GM13977 (cell line): ENCODE data around the gene MYO19.
A peak's percentile ranks its signal among the peaks of the same experiment; 100 is the strongest.

ENCODE experiments used
- DNase-seq: peaks from one replicate; pipeline ENCODE4 v3.0.0; 2012; ENCODE audit warnings: low spot score
- in situ Hi-C: fragments of 300-500 bp; cut with MboI; formaldehyde crosslinking; loops from one replicate; pipeline ENCODE4 v1.12.0; 2022; ENCODE audit warnings: low sequenced_read_pairs, low pct_unique_long_range_greater_than_20kb, mixed read lengths, inconsistent platforms; ENCODE audit not compliant: unreplicated experiment
- TF ChIP-seq, protein P1 (sequence below): IDR thresholded peaks from 2 replicates; pipeline ENCODE4 v1.5.1; 2012; ENCODE audit warnings: mild to moderate bottlenecking, control low read depth; ENCODE audit not compliant: insufficient read depth; ENCODE audit errors: extremely low read depth, missing control alignments

Gene MYO19

DNA sequence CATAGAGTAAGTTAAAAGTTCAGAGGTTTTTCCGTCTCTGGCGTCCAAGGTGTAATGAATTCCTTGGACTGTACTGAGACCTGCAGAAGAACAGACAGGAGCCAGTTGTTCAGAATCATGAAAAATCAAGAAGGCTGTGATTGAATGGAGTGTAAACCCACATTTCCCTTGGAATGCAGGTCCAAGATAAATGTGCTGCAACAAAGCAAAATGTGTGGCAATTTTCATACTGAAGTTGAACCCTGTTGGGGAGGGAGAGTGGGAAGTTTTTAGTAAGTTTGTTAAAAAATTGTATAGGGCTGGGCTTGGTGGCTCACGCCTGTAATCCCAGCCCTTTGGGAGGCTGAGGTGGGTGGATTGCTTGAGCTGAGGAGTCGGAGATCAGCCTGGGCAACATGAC lies 31.4 kb upstream of the MYO19 start:
- no peak for DNase-seq
- in situ Hi-C loops, result no loop called here
- TF ChIP-seq, protein P1, sequence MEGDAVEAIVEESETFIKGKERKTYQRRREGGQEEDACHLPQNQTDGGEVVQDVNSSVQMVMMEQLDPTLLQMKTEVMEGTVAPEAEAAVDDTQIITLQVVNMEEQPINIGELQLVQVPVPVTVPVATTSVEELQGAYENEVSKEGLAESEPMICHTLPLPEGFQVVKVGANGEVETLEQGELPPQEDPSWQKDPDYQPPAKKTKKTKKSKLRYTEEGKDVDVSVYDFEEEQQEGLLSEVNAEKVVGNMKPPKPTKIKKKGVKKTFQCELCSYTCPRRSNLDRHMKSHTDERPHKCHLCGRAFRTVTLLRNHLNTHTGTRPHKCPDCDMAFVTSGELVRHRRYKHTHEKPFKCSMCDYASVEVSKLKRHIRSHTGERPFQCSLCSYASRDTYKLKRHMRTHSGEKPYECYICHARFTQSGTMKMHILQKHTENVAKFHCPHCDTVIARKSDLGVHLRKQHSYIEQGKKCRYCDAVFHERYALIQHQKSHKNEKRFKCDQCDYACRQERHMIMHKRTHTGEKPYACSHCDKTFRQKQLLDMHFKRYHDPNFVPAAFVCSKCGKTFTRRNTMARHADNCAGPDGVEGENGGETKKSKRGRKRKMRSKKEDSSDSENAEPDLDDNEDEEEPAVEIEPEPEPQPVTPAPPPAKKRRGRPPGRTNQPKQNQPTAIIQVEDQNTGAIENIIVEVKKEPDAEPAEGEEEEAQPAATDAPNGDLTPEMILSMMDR, result no peak

DNA sequence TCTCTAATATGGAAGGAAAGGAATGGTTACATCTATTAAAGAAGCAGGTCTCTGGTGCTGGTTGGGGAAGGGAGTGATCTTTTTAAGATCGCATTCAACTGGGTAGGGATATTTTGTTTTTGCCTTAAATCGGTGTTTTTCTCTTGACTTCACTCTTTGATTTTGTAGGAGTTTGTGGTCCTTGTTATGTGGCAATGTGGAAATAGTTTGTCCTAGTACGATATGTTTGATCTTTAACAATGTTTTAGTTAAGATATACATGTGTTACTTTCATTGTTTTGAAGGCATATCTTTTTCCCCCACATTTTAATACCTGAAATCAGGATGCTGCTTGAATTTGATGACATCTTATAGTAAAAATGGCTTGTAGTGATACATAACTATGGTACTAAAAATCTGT lies 18.8 kb upstream of the MYO19 start:
- in situ Hi-C loops, result no loop called here
- no peak for DNase-seq
- TF ChIP-seq, protein P1, result no peak

DNA sequence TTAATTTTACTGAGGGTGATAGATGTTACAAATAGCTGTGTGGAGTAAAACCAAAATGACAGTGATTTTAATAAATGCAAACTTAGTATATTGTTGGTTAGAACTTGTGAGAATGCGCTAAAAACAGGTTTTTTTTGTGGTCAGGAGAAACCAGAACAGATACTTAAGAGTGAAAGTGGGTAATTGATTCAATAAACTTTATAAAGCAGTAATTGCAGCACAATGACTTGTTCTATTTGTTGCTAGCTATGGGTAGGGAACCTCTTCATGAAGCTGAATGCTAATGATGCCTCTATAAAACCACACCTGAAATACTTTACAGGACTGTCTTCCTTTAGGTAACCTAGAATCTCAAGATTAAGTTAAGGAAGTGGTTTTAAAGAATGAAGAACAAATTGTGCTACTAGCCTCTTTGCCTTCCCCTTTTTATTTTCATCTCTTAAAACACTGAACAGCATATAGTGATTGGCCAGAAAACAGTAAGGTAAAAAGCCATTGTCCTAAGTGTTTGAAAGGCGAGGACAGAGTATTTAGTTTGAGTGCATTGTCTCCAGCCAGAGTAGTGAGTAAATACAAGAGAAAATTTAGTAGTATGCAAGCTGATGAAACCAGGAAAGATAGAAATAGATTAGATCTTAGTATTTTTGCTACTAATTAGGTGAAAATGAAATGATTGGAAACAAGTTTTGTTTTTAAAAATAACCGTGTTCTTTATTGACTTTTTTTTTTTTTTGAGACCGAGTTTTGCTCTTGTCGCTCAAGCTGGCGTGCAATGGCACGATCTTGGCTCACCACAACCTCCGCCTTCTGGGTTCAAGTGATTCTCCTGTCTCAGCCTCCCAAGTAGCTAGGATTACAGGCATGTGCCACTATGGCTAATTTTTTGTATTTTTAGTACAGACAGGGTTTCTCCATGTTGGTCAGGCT lies 16.1 kb upstream of the MYO19 start:
- DNase-seq, result peak; percentile 50
- TF ChIP-seq, protein P1, result no peak
- in situ Hi-C loops, result no loop called here

DNA sequence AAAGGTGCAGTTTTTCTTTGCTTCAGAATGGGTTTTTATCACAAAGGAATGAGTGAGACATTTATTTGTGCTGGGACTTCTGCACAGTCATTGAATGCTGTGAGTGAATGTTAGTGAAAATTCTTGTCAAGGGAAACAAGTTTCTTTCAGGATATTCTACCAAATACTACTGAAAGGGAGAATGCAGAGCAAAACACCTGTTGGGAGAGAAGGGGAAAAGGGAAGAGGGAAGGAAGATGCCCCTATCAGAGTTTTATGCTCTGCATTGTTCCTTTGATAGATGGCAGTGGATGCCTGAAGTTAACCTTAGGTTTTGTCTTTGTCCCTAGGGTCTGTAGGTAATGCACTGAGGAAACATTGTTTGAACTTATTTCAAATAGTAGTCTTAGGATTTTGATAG lies 13.1 kb upstream of the MYO19 start:
- in situ Hi-C loops, result no loop called here
- TF ChIP-seq, protein P1, result no peak
- no peak for DNase-seq

DNA sequence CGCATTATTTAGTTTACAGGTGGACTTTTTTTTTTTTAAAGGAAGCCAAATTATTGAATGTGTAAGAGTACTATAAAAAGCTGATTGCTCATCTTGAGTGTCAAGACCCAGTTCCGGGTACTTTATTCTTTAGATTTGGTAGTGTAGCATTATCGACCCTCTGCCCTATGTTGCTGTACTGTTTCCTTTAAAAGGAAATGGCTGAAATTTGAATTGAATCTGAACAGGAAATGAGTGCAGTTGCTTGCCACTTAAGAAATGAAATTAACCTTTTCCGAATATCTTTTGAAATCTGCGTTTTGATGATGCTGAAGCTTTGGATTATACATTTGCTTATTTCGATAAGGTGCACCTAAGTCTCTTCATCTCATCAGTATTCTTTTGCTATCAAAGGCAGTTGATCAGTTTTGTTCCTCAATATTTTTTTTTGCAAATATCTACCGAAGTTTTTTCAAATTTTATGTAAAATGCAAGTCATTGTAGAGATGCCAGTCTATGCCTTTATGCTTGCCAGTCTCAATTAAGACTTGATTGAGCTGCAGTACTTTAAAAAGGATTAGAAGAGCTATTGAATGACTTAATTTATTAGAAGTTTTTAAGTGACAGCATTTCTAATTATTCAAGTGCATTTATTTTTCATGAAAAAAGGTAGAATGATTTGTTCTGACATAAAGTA lies 11.9 kb upstream of the MYO19 start:
- TF ChIP-seq, protein P1, result no peak
- in situ Hi-C loops, result no loop called here
- DNase-seq, result no peak

DNA sequence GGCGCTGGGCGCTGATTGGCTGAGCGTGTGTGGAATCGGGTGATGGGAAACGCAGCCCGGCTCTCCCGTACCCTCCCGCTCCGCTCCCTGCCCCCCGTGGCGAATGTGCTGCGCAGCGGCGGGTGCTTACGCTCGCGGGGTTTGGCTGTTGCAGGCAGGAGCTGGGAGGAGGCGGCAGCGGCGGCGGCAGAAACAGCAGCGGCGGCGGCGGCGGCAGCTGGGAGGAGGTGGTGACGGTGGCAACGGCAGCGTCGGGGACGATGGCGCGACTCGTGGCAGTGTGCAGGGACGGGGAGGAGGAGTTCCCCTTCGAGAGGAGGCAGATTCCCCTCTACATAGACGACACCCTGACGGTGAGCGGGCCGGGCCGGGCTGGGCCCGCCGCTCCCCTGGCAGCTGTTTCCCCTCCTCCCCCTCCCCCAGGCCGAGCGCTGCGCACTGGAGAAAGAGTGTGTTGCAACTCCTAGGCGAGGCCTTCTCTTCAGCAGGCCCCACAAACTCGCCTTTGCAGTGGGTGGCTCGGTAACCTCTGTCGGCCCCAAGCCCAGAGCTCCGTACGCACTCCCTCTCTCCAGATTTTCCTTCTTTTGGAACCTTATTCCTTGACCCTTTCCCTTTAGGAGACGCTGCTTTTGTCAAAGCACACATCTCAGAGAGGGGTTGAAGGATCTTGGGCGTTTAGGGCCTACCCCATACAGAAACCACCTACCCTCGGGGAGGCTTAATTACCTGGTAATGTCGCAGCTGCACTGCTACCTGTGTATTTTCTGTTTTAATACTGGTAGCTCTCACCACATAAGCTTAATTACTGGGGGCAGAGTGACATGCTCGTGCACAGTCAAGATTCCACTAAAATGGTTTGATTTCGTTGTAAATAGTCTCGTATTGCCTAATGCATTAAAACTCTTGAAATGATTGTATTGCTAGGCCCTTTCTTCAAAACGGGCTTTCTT lies 11.1 kb upstream of the MYO19 start:
- TF ChIP-seq, protein P1, result peak; percentile 14
- in situ Hi-C loops, result no loop called here
- peak; percentile 97 for DNase-seq
